Activated naive CD8-positive, alpha-beta T cell treated with anti-CD3 and anti-CD28 coated beads, Interleukin-2, amount 50 U/mL, for 16 hours (primary cell): ENCODE data around the gene ELL2.

Experiments
- DNase-seq: peaks from one replicate; pipeline ENCODE4 v3.0.0-alpha.2; 2020; ENCODE audit warnings: low read depth, low spot score

ELL2 gene

DNA sequence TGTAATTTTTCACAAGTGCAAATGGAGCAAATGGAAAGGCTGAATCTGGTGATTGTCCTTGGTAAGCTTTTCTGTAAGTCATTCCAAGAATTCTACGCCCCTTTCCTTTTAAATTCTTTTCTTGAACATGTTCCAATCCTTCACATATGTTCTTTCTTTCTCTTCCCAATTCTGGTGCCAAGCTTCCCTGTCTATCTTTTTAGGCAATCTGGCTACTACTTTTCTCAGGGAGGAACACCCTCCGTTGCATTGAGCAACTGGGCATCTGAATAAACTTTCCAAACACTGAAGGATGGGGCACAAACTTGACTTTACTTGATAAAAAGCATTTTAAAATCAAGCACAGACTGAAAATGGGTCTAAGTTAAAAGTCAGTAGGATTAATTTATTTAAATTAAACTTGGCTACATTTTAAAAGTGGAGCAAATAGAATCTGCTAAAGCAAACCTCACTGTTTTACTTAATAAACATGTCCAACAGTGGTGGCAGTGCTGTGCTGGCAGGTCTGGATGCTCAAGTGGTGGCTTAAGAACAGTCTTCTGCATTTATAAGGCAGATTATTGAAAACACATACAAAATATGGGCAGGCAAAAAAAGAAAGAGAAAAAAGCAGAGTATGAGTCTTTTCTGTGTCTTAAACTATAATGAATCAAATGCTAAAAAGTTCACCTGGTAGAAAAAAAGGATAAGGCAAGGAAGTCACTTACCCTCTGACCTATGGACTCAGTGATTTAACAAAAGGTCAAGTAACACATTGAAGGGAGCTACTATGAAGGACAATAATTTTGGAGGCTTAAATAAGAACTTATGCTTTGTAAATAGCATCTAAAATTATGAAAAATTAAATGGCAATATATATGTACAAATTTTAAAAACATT lies 5.4 kb downstream of the ELL2 start:
- no peak for DNase-seq

DNA sequence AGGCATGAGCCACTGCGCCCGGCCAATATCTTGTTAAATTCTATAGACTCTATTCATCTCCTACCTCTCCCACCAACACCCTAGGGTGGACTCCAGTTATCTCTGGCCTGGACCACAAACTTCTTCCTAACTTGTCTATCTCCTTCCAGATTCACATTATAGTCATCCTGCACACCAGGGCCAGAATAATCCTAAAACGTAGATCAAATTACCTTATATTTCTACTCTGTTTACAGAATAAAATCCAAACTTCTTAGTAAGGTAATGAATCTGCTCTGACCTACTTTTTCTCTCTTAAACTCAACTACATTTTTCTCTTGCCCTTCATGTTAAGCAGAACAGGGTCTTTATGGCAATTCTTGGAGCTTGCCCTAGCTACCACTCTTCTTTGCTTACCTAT lies 6.9 kb downstream of the ELL2 start:
- DNase-seq, result no peak

DNA sequence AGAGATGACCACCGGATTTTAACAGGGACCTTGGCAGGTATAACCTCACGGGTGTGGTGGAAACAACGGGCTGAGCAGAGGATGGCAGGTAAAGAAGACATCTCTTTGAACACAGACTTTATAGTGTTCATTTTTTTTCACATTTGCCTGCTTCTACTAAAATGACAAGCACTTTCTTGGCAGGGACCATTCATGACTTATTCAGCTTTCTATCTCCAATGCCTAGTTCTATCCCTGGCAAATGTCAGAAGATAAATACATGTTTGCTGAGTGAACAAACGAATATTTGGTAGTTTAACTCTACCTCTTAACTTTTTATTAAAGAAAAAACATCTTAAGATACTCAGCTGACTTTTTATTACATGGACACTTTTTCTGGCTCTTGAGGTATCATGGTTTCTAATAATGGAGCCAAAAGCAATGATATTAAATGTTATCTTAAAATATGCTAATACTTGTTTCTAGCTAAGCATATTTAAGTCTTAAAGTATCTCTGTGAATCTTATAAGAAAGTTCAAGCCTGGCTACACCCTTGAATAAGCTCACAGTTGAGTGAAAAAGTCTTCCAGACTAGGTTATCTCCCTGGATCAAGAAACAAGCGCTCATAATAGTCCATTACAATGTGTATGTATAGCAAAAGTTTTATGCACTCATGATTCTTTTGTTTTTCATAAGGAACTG lies 8.5 kb downstream of the ELL2 start:
- DNase-seq, result no peak

DNA sequence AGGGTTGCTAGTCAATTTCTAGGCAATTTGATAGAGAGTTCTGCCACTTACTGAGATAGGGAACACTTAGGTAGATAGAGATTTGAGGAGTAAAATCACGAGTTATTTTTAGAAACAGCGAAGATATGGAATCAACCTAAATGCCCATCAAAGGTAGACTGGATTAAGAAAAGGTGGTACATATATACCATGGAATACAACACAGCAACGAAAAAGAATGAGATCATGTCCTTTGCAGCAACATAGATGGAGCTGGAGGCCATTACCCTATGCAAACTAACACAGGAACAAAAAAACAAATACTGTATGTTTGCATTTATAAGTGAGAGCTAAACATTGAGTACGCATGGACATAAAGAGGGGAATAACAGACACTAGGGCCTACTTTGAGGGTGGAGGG lies 9.7 kb downstream of the ELL2 start:
- DNase-seq, result no peak

DNA sequence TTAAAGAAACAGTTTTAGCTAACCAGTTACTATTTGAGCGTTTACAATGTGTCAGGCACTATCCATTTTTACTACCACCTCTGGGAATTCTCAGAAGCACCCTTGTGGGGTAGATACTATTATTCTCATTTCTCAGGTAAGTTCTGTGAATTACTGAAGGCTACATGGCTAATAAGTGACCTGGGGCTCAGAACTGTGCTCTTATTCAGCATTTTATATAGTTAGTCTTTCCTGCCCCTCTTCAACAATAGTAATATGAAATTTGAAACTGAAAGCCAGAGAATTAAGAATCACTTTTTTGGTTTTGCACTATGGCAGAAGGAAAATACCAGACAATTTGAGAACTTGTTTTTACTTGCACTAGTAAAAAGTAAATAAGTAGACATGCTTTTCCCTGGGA lies 11.8 kb downstream of the ELL2 start:
- DNase-seq, result no peak

DNA sequence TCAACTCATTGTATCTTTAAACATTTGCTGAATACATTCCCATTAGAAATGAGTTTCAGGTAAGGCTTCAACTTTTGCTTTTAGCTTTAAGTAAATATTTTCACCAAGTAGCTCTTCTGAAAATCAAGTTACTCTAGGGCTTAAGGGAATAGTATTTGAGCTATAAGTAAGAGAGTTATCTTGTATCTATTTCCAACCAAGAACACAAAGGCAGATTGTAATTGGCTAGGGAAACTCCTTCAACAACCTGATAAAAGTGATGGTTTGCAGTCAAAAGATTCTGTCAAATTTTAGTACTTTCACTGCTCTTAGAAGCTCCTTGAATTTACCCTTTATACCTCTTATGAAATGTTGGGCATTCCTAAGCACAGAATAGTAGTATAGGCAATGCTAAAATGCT lies 13.0 kb downstream of the ELL2 start:
- DNase-seq, result no peak

DNA sequence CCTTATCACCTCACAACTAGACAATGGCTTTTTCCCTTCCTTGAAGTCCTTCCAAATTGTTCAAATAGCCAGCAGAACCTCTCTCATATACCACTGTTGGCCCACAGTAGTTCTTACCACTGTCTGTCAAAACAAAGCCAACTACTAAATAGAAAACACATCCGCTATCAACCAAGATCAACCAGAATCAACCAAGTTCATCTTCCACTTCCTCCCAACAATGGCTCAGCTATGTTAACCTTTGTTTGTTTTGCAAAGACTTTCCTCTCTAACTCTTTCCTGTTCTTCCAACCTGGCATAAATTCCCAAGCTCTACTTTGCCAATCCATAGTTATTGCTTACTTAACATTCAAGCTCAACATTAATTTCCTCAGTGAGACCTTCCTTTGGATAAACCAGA lies 15.2 kb downstream of the ELL2 start:
- DNase-seq, result no peak

DNA sequence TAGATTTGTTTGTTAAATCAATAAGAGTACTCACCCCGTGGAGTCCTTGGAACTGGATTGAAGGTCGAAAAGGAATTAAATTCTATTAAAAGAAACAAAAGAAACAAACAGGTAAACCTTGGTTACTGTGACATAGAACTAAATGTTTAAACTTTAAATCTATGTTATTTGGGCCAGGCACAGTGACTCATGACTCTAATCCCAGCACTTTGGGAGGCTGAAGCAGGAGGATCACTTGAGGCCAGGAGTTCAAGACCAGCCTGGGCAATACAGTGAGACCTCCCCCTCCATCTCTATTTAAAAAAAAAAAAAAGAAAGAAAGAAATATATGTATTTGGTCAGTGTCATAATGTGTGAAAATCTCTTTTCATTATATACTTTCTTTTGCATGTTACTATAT lies 18.7 kb downstream of the ELL2 start:
- no peak for DNase-seq

DNA sequence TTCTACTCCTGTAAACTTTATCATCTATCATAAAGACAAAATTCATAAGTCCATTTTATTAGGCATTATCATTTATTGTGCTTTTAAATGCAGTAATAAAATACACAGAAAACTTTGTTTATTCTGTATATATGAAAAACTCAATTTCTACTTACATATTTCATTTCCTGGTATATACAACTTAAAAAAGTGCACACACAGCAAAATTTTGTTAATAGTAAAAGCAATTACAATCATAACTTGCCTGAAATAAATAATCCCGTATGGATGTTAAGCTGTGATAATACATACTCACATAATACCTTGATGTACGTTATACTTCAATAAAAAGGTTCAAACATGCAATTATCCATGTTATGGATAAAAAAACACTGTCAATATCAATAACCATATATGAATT lies 19.2 kb downstream of the ELL2 start:
- DNase-seq, result no peak

DNA sequence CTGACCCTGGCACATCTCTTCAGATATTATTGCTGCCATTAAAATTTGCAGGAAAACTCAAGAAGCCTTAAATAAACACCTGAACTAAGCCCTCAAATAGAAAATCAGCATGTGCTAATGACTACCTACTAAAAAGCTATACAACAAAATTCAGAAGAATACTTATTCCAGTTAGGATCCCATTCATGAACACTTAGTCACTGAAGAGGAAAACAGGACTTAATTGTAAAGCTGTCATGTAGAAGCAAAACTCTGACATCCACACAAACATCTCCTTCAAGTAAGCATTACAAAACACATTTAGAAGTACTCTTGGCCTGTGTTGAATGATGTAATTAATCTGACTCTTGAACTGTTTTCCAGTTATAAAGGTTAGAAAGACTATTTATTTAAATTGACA lies 19.9 kb downstream of the ELL2 start:
- no peak for DNase-seq

DNA sequence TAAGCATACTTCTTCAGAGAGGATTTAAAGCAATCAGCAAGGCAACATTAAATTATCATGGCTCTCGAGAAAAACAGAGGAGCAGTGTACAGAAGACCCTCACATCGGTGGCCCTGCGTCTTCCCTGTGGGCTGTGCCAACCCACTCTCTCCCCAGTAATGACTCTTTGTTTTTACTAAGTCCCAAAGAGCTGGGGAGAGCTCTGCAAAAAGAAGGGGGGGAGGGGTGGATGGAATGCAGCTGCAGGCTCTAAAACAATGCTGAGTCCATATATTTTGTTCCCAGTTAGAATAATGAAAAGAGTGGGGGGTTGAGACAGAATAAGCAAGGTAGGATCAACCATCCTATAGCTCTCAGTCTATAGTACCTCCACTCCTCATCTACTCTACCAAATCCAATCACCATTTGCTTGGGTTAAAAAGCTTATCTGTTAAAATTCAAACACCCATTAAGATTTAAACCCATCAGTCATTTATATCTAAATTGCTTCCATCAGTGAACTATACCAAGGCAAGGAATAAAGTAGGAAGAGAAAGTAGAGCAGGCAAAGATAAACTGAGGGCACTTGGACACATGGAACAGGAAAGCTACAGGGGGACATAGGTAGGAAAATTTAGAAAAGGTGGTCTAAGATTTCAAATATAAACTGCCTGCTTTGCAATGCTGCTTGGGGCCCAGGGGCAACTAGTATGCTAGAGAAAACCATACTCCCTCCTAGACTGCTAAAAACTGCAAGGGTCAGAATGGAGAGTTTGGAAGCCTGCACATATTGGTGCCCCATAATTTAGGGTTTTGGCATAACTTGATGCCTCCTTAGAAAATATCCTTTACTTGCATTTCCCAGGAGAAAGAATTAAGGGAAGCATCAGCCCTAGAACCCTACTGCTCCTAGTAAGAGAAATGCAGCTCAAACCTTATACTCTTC lies 20.6 kb downstream of the ELL2 start:
- no peak for DNase-seq

DNA sequence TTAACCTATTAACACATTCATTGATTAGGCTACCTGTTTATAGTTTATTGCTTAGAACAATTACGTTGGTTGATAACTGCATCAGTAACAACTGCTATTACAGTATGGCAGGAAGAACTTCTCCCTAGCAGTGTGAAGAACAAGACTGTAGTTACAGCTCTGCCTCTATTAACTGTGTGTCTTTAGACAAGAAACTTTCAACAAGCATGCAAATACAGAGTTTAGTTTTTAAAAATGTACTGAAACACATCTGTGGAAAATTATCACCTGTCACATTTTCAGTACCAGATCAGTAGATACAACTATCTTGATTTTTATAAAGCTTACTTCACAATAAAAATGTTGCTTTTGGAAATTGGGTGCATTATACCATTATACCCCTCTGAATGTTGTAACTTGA lies 22.2 kb downstream of the ELL2 start:
- no peak for DNase-seq

DNA sequence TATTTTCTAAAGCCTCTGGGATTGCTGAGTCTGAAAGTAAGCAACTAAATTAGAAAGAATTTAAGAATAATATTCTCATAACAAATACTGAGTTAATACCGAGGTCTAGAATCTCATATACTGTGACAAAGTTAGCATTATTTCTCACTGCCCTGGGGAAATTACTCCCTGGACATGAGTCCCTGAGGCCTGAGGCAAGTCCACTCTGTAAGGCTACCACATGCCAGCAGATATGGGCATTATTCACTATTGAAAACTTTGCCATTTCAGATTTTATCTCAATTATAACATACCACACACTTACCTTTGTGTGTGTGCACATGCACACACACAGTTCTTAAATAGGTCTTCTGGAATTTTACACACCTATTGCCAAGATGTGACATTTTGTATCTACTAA lies 22.9 kb downstream of the ELL2 start:
- DNase-seq, result no peak

DNA sequence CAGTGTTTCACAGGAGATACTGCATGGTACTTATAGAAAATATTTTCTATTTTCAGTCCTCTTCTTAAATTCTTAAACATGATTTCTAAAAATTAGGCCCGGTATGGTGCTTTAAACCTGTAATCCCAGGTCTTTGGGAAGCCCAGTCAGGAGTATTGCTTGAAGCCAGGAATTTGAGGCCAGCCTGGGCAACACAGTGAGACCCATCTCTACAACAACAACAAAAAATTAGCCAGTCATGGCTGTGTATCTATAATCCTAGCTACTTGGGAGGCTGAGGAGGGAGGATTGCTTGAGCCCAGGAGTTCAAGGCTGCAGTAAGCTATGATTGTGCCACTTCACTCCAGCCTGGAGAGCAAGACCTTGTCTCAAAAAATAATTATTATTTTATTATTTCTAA lies 23.3 kb downstream of the ELL2 start:
- DNase-seq, result no peak

DNA sequence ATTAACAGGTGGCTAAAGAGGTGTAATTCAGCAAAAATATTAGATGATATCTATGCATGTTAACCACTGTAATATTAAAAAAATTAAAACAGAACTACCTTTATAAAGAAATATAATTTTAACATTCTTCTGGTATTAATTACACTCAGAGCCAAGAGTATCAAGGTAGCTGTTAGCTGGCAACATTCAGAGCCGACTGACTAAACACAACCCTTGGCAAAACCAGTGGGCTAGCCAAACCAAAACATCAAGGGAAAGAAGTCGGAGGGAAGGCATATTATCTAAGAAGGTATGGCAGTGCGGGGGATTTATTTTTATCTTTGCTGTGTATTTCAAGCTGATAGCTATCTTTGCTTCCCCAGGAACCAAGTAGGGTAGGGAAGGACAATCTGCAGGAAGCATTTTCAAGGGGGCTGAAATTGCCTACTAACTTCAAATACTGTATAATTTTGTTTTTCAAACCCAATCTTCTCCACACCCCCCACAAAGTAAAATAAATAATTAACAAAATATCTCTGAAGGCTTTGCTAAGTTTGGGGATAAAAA lies 24.0 kb downstream of the ELL2 start:
- no peak for DNase-seq

DNA sequence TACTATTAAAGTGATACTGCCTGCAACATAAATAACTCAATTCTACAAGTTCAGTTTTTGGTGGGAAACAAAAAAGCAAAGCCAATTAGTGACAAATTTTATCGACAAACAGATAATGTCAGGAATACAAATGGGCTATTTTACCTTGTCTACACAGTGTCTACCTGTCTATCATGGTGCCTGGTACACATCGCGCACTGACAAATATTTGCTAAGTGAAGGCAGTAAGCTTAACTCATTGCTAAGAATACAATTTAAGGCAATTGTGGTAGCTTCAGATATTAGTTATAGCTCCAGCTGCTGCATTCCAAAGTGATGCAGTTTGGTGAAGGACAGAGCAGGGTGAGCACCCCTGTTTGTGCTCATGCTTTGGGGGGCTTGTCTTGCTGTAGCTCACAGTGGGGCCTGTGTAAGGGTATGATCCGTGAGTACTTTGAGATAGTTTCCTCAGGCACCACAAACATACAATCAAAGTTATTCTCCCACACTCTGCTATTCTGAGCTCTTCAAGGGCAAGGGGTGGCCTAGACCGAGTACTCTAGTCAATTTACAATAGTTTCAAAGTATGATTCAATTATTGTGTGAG lies 24.7 kb downstream of the ELL2 start:
- DNase-seq, result no peak

DNA sequence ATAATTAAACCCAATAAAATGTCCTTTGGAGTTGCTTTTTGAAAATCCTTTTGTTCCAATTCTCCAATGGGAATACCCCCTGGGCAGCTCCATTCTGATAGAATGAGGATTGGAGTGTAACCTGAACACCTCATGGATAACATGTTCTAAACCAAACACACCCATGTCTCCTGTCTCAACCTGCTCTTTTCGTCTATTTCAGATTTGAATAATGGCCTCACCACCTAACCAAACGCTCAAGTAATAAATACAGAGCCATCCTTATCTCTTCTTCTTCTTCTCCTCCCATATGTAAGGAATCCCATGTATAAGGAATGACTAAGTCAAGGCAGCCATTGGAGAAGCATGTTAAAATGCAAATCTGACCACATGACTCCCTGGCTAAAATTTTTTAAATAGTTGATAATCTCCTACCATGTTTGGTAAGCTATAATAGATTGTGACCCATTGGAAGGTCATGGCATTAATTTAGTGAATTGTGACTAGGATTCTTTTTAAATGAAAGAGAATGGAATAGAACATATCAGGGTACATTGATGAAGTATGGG lies 26.0 kb downstream of the ELL2 start:
- no peak for DNase-seq

DNA sequence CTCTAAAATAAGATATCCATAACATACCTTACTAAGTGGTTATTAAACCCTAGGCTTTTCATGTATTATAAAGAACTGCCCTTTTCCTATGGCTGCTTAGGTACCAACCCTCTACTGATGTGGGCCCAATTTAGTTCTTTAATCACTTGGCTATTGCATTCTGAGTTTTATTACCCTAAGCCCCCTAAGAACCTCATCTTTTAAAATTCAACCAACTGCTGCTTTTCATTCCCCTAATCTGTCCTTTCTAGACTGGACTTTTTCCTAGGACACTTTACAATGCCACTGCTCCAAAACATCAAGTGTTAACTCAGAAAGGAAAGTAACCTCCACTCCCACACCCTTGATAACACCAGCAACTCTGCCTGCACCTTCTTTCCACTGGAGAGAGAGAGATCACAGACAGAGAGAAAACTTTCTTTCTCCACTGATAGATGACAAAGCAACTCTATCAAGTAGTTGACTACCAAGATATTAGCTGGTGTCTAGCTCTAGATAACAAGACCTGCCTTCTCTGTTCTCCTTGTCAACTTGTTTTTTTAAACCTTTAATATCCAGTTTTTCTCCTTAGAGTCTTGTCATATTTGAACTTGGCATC lies 27.3 kb downstream of the ELL2 start:
- DNase-seq, result no peak

DNA sequence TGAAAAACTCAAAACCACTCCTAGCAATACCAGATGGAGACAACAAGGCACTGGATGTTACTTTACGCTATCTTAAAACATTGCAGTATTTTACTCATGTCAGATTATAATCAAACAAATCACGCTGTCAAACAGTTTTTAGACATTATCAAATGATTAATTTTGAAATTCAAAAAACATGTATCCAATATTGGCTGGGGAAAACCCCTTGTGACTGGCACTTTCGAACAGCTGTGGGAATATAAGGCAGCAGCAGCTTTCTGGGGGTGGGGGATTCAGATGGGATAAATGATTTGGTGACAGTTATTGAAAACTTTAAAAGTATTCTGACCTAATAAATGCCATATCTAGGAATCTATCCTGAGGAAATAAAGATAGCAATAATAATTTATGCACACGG lies 28.7 kb downstream of the ELL2 start:
- no peak for DNase-seq

DNA sequence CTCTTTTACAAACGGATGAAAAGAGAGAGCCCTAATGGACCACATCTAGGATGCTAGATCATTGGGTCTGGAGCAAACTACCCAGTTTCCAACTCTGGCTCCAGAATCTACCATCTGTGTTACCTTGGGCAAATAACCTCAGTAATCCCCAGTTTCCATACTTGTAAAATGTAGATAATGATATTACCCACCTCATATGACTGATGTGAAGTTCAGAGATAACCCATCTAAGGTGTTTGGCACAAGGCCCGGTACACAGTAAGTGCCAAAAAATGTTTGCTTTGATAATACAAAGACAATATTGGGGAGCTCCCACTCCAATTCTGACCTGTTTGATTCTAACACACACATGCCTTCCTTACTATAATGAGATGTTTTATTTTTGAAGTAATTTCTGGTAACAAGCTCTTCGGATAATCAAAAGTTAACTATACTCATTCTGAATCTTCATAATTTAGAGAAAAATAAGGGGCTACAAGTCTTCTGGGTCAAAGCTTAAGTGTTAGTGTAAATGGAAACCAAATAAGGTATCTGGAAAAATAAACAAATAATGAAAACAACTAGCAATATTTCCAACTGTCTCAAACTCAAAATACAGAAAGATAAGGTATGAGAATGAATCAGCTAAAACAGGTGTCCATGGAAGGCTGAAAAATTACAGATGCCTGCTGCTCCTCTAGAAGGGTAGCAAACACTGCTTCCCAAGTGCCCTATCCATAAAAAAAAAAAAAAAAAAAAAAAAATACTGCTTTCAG lies 30.4 kb downstream of the ELL2 start:
- no peak for DNase-seq
